ENCODE results near the gene BEST2.
A peak's percentile ranks its signal among the peaks of the same experiment; 100 is the strongest.

DNA sequence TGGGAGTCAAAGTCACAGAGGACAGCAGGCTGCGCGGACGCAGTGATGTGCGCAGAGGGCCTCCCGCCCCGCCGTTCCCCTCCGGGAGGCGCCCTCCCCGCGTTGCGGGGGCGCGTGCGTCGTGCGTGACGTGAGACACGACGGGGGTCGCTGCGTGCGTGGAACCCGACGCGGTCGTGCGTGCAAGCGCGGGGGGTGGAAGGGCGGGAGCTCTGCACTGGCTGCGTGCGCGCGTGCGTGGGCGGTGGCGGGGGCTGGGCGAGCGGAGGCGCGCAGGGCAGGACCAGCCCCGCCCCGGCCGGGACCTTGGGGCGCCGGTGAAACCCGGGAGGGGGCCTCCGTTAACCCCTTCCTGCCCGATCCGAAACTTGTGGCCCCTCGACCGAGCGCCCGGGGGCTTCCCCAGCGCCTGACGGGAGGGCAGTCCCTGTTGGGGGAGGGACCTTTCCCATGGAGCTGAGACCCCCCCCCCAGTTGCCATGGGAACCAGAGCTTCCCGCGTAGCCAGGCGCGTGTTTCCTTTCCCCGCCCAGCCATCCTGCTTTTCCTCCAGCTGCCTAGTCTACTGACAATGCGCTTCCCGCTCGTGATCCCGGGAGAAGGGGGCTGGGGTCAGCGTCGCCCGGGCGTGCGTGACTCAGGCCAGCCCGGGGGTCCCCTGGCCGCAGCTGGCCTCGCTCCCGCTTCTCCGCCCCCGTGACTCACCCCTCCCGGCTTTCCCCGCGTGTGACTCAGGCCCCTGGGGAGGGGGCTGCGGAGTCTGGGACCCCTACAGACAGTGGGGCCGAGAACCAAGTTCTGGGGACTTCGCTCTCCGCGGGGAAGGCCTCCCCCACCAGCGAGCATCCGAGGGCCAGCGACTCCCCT lies 31.1 kb downstream of the BEST2 start:
- TF ChIP-seq, protein P1, sequence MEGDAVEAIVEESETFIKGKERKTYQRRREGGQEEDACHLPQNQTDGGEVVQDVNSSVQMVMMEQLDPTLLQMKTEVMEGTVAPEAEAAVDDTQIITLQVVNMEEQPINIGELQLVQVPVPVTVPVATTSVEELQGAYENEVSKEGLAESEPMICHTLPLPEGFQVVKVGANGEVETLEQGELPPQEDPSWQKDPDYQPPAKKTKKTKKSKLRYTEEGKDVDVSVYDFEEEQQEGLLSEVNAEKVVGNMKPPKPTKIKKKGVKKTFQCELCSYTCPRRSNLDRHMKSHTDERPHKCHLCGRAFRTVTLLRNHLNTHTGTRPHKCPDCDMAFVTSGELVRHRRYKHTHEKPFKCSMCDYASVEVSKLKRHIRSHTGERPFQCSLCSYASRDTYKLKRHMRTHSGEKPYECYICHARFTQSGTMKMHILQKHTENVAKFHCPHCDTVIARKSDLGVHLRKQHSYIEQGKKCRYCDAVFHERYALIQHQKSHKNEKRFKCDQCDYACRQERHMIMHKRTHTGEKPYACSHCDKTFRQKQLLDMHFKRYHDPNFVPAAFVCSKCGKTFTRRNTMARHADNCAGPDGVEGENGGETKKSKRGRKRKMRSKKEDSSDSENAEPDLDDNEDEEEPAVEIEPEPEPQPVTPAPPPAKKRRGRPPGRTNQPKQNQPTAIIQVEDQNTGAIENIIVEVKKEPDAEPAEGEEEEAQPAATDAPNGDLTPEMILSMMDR (IDR thresholded peaks at IDR 0.05 in 4 of 5, conservative IDR thresholded peaks at IDR 0.05 in 1 of 5): no peak
- TF ChIP-seq POLR2A (IDR thresholded peaks at IDR 0.05): peak; percentile 29 to 32

Measured in gastrocnemius medialis (tissue), 4 donors.